ENCODE results near the gene SPOP. TPM values are rescaled to one million over a fixed set of nuclear protein-coding genes. Genes with fewer than 3 reads are reported as not detected.

Gene SPOP
- total and polyA plus RNA-seq, 7 donors, result 31.2 to 64.9 (median 47.3) TPM

- 70 to 89% (median 82%) methylated on average over 6 of the region's 6 CpGs for WGBS, 3 donors
- no peaks in the 10 kb centered on the region for H3K9me3 ChIP-seq
- ATAC-seq (no peak), DNase-seq (no peak)
- H3K4me1 ChIP-seq, result no peaks in the 10 kb centered on the region
- no peaks in the 10 kb centered on the region for H3K36me3 ChIP-seq (ENCODE audit: insufficient read depth in 1 of 2, low read depth in 1 of 2)
- no peak overlapping the region for H3K27ac ChIP-seq
- H3K4me3 ChIP-seq, result no peak overlapping the region
- peaks cover 0 to 2% (median 0%) of the 10 kb centered on the region in 3 donors for H3K27me3 ChIP-seq (ENCODE audit: insufficient read depth in 3 of 3, low read length in 2 of 3)
- intact Hi-C loops (cut with DNase I), result loop anchor here in 1 of 2 donors (2.0 to 5.0 kb wide), 3 partner anchors 37 to 114 kb away; no protein-coding TSS in a partner anchor
- no peak for TF ChIP-seq CTCF (IDR thresholded peaks at IDR 0.05)
Observed at GRCh38 chr17:49549311-49549605, 128.6 kb downstream of the SPOP start.

Other genes starting within 250 kb of the SPOP start
- 10 to 100 TPM in 1 of 4 donors, 1 to 10 TPM in 3; 1.6 to 13.5 (median 3.7) TPM for gene NGFR, start 182.8 kb downstream of the SPOP start, total RNA-seq
- gene NGFR, start 182.8 kb downstream of the SPOP start, polyA plus RNA-seq, result 1 to 10 TPM in 1 of 3 donors, under 1 TPM in 2; 0.74 to 5.1 (median 0.77) TPM
- 1 to 10 TPM in 1 of 4 donors, under 1 TPM in 3; 0.42 to 1.8 (median 0.61) TPM for gene NXPH3, start 102.2 kb downstream of the SPOP start, total RNA-seq
- gene NXPH3, start 102.2 kb downstream of the SPOP start, polyA plus RNA-seq, result under 1 TPM; 0.39 to 0.75 (median 0.55) TPM
- gene SLC35B1, start 29.9 kb upstream of the SPOP start, total RNA-seq, result 10 to 100 TPM; 39.5 to 69.5 (median 60.9) TPM
- 10 to 100 TPM; 60.7 to 85.7 (median 83.5) TPM for gene SLC35B1, start 29.9 kb upstream of the SPOP start, polyA plus RNA-seq
- 1 to 10 TPM in 3 of 4 donors, under 1 TPM in 1; 0.71 to 5.1 (median 2.2) TPM for gene FAM117A, start 86.0 kb upstream of the SPOP start, total RNA-seq
- gene FAM117A, start 86.0 kb upstream of the SPOP start, polyA plus RNA-seq, result 1 to 10 TPM; 1.8 to 2.7 (median 2.1) TPM
- gene KAT7, start 110.6 kb upstream of the SPOP start, total RNA-seq, result 10 to 100 TPM; 27.6 to 60.7 (median 54.7) TPM
- 10 to 100 TPM; 15.4 to 34.1 (median 16.5) TPM for gene KAT7, start 110.6 kb upstream of the SPOP start, polyA plus RNA-seq
- not detected for gene TAC4, start 170.0 kb upstream of the SPOP start, total RNA-seq
- not detected for gene TAC4, start 170.0 kb upstream of the SPOP start, polyA plus RNA-seq